GM21576 (cell line): ENCODE measurements around the gene MYBPC1.
"Not testable (repeated sequence)": the region's sequence is repeated elsewhere in the genome, so short reads cannot be mapped to it uniquely, and the experiment has no call there.

Experiments used
- ATAC-seq: cut with Tn5 transposase; IDR thresholded peaks from one replicate; pipeline ENCODE4 v1.9.1; 2021; ENCODE audit warnings: mild to moderate bottlenecking, moderate library complexity; ENCODE audit not compliant: unreplicated experiment

Gene MYBPC1

GRCh38 chr12:101729842-101730241, 135.1 kb downstream of the MYBPC1 start:
- ATAC-seq: no peak

- no peak for ATAC-seq
Measured at GRCh38 chr12:101732318-101732717, 137.5 kb downstream of the MYBPC1 start.

- ATAC-seq: no peak
Measured at GRCh38 chr12:101733166-101733565, 138.4 kb downstream of the MYBPC1 start.

- not testable (repeated sequence) for ATAC-seq
Measured at GRCh38 chr12:101734482-101734881, 139.7 kb downstream of the MYBPC1 start.
